ENCODE results near the gene CRYGN.

Gene CRYGN

GRCh38 chr7:151437866-151438516 is 1.9 kb downstream of the CRYGN start:
- no peak for FAIRE-seq

GRCh38 chr7:151437159-151437553 is 2.8 kb downstream of the CRYGN start:
- no peak for FAIRE-seq

- FAIRE-seq, result no peak
Measured at GRCh38 chr7:151436446-151437158, 3.3 kb downstream of the CRYGN start.

- no peak for FAIRE-seq
Measured at GRCh38 chr7:151435971-151436370, 4.0 kb downstream of the CRYGN start.

- no peak for FAIRE-seq
Measured at GRCh38 chr7:151435103-151435916, 4.6 kb downstream of the CRYGN start.

GRCh38 chr7:151434549-151434948 is 5.4 kb downstream of the CRYGN start:
- FAIRE-seq, result no peak

GRCh38 chr7:151433721-151434400 is 6.1 kb downstream of the CRYGN start:
- no peak for FAIRE-seq

- no peak for FAIRE-seq
Measured at GRCh38 chr7:151432658-151433521, 7.1 kb downstream of the CRYGN start.

- FAIRE-seq, result no peak
Measured at GRCh38 chr7:151431768-151432311, 8.1 kb downstream of the CRYGN start.

GRCh38 chr7:151431281-151431767 is 8.6 kb downstream of the CRYGN start:
- FAIRE-seq, result no peak

- FAIRE-seq, result no peak
Measured at GRCh38 chr7:151430391-151431205, 9.3 kb downstream of the CRYGN start.

- FAIRE-seq, result no peak
Measured at GRCh38 chr7:151429560-151430331, 10.2 kb downstream of the CRYGN start.

GRCh38 chr7:151429237-151429559 is 10.7 kb downstream of the CRYGN start:
- FAIRE-seq, result no peak

GRCh38 chr7:151428378-151429236 is 11.3 kb downstream of the CRYGN start:
- no peak for FAIRE-seq

- FAIRE-seq, result no peak
Measured at GRCh38 chr7:151427705-151428377, 12.1 kb downstream of the CRYGN start.

- no peak for FAIRE-seq
Measured at GRCh38 chr7:151426904-151427704, 12.8 kb downstream of the CRYGN start.

- no peak for FAIRE-seq
Measured at GRCh38 chr7:151426441-151426903, 13.5 kb downstream of the CRYGN start.
